SJCRH30 (cell line): ENCODE results near the gene POFUT2. TPM values are rescaled to one million over a fixed set of nuclear protein-coding genes. Genes with fewer than 3 reads are reported as not detected.
A peak's percentile ranks its signal among the peaks of the same experiment; 100 is the strongest.

Experiments used
- DNase-seq, 2 experiments: peaks; one replicate each; pipeline ENCODE4 v3.0.0-alpha.2; 2015 to 2020
- H3K27ac ChIP-seq: fragments of 250-450 bp; sonication (Bioruptor Pico); 2 replicates; pipeline ENCODE4 v1.5.1; 2020; ENCODE audit warnings: mild to moderate bottlenecking, moderate library complexity
- H3K27me3 ChIP-seq: fragments of 250-450 bp; sonication (Bioruptor Pico); 2 replicates; pipeline ENCODE4 v1.5.1; 2020; ENCODE audit warnings: mild to moderate bottlenecking, moderate library complexity
- H3K36me3 ChIP-seq: fragments of 250-450 bp; sonication (Bioruptor Pico); 2 replicates; pipeline ENCODE4 v1.5.1; 2020; ENCODE audit warnings: mild to moderate bottlenecking, moderate library complexity
- H3K4me1 ChIP-seq: fragments of 250-450 bp; sonication (Bioruptor Pico); 2 replicates; pipeline ENCODE4 v1.5.1; 2020; ENCODE audit warnings: mild to moderate bottlenecking, moderate library complexity
- H3K4me3 ChIP-seq: fragments of 250-450 bp; sonication (Bioruptor Pico); 2 replicates; pipeline ENCODE4 v1.5.1; 2020; ENCODE audit warnings: mild to moderate bottlenecking, moderate library complexity
- H3K9me3 ChIP-seq: fragments of 250-450 bp; sonication (Bioruptor Pico); replicated peaks from 2 replicates; pipeline ENCODE4 v1.5.1; 2020; ENCODE audit warnings: mild to moderate bottlenecking, moderate library complexity
- total RNA-seq: library from RNA; depleted of rRNA; stranded (reverse); fragments of >200 nt; shearing (Covaris generic); gene quantifications from 2 replicates; pipeline ENCODE4 v1.2.3, GENCODE V29; 2014

POFUT2 gene
- total RNA-seq, 1 experiment from 2014 or later: 16.5 TPM

- peaks cover 3% of the 10 kb centered on the region; the same call in 1 of the 2 replicates for H3K36me3 ChIP-seq
- H3K27ac ChIP-seq: peak overlapping the region; percentile 88
- no peaks in the 10 kb centered on the region for H3K27me3 ChIP-seq
- no peak for DNase-seq
- H3K4me1 ChIP-seq: peaks cover 54% of the 10 kb centered on the region
- peaks cover 5% of the 10 kb centered on the region; the same call in 1 of the 2 replicates for H3K9me3 ChIP-seq
- H3K4me3 ChIP-seq: no peak overlapping the region
Measured at GRCh38 chr21:45300786-45301520, 13.3 kb upstream of the POFUT2 start.

- Histone ChIP-seq H3K4me1 (peaks cover 52% of the 10 kb centered on the region), H3K4me3 (no peak overlapping the region), H3K27ac (peak overlapping the region; percentile 88), H3K9me3 (peaks cover 5% of the 10 kb centered on the region; the same call in 1 of the 2 replicates), H3K27me3 (no peaks in the 10 kb centered on the region), H3K36me3 (peaks cover 3% of the 10 kb centered on the region; the same call in 1 of the 2 replicates)
- DNase-seq: peak; percentile 60 to 71
Measured at GRCh38 chr21:45299864-45300785, 12.4 kb upstream of the POFUT2 start.

GRCh38 chr21:45299026-45299863 lies 11.6 kb upstream of the POFUT2 start:
- Histone ChIP-seq H3K9me3 (peaks cover 5% of the 10 kb centered on the region; the same call in 1 of the 2 replicates), H3K36me3 (peaks cover 3% of the 10 kb centered on the region; the same call in 1 of the 2 replicates), H3K4me3 (no peak overlapping the region), H3K4me1 (peaks cover 47% of the 10 kb centered on the region), H3K27ac (peak overlapping the region; percentile 88), H3K27me3 (no peaks in the 10 kb centered on the region)
- no peak for DNase-seq

DNA sequence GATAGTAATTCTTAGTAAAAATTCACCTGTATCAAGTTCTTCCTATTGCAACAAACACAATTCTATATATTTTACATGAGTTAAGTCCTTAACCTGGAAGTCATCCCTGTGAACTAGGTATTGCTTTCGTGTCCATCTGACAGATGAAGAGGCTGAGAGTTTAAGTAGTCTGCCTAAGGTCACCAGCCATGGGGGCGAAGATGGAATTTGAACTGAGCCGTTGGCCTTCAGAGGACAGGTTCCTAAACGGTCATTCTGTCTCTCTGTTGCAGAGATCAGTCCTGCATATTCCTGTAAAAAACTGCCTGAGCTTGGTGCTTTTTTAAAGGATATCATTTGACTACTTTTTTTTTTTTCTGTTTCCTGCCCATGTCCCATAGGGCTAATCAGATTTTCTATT lies 10.2 kb upstream of the POFUT2 start:
- Histone ChIP-seq H3K27me3 (no peaks in the 10 kb centered on the region), H3K4me3 (no peak overlapping the region), H3K4me1 (peaks cover 46% of the 10 kb centered on the region), H3K9me3 (peaks cover 5% of the 10 kb centered on the region; the same call in 1 of the 2 replicates), H3K27ac (no peak overlapping the region), H3K36me3 (peaks cover 3% of the 10 kb centered on the region; the same call in 1 of the 2 replicates)
- DNase-seq: no peak

- Histone ChIP-seq H3K4me3 (no peak overlapping the region), H3K9me3 (peaks cover 5% of the 10 kb centered on the region; the same call in 1 of the 2 replicates), H3K27me3 (no peaks in the 10 kb centered on the region), H3K27ac (no peak overlapping the region), H3K4me1 (peaks cover 47% of the 10 kb centered on the region), H3K36me3 (peaks cover 3% of the 10 kb centered on the region; the same call in 1 of the 2 replicates)
- DNase-seq: no peak
Measured at GRCh38 chr21:45297329-45297728, 9.6 kb upstream of the POFUT2 start.

DNA sequence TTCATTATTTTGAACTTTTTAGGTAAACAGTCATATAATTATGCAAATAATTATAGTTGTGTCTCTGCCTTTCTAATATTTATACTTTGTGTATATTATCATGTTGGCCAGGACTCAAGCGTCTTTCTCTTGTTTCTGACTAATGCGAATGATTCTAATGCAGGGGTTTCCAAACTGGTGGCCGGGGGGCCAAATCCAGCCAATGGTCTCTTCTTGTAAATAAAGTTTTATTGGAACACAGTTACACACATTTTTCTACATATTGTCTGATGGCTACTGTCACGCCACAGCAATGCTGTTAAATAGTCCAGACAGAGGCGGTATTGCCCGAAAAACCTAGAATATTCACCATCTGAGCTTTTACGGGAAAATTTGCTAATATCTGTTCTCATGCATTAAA lies 8.9 kb upstream of the POFUT2 start:
- H3K4me3 ChIP-seq: no peak overlapping the region
- no peak for DNase-seq
- H3K36me3 ChIP-seq: peaks cover 3% of the 10 kb centered on the region; the same call in 1 of the 2 replicates
- H3K27me3 ChIP-seq: no peaks in the 10 kb centered on the region
- no peak overlapping the region for H3K27ac ChIP-seq
- H3K4me1 ChIP-seq: peaks cover 47% of the 10 kb centered on the region
- peaks cover 5% of the 10 kb centered on the region; the same call in 1 of the 2 replicates for H3K9me3 ChIP-seq

GRCh38 chr21:45295576-45296365 lies 8.1 kb upstream of the POFUT2 start:
- no peak for DNase-seq
- Histone ChIP-seq H3K4me1 (peaks cover 38% of the 10 kb centered on the region), H3K27me3 (no peaks in the 10 kb centered on the region), H3K9me3 (peaks cover 5% of the 10 kb centered on the region; the same call in 1 of the 2 replicates), H3K27ac (peak overlapping the region; percentile 89; the same call in 1 of the 2 replicates), H3K4me3 (no peak overlapping the region), H3K36me3 (peaks cover 3% of the 10 kb centered on the region; the same call in 1 of the 2 replicates)

GRCh38 chr21:45294509-45295291 lies 7.0 kb upstream of the POFUT2 start:
- peaks cover 5% of the 10 kb centered on the region; the same call in 1 of the 2 replicates for H3K9me3 ChIP-seq
- H3K27me3 ChIP-seq: no peaks in the 10 kb centered on the region
- H3K27ac ChIP-seq: peak overlapping the region; percentile 89
- H3K4me1 ChIP-seq: peaks cover 29% of the 10 kb centered on the region
- H3K36me3 ChIP-seq: peaks cover 3% of the 10 kb centered on the region; the same call in 1 of the 2 replicates
- H3K4me3 ChIP-seq: peak overlapping the region; percentile 46
- peak; percentile 90 for DNase-seq

- Histone ChIP-seq H3K4me1 (peaks cover 25% of the 10 kb centered on the region), H3K4me3 (peak overlapping the region; percentile 46), H3K9me3 (peaks cover 5% of the 10 kb centered on the region; the same call in 1 of the 2 replicates), H3K27ac (peak overlapping the region; percentile 89), H3K27me3 (no peaks in the 10 kb centered on the region), H3K36me3 (peaks cover 3% of the 10 kb centered on the region; the same call in 1 of the 2 replicates)
- no peak for DNase-seq
Measured at GRCh38 chr21:45293726-45294401, 6.2 kb upstream of the POFUT2 start.

- peaks cover 3% of the 10 kb centered on the region; the same call in 1 of the 2 replicates for H3K36me3 ChIP-seq
- no peak overlapping the region for H3K27ac ChIP-seq
- H3K27me3 ChIP-seq: no peaks in the 10 kb centered on the region
- H3K4me1 ChIP-seq: peaks cover 25% of the 10 kb centered on the region
- no peak overlapping the region for H3K4me3 ChIP-seq
- no peak for DNase-seq
- peaks cover 5% of the 10 kb centered on the region; the same call in 1 of the 2 replicates for H3K9me3 ChIP-seq
Measured at GRCh38 chr21:45293220-45293725, 5.6 kb upstream of the POFUT2 start.

DNA sequence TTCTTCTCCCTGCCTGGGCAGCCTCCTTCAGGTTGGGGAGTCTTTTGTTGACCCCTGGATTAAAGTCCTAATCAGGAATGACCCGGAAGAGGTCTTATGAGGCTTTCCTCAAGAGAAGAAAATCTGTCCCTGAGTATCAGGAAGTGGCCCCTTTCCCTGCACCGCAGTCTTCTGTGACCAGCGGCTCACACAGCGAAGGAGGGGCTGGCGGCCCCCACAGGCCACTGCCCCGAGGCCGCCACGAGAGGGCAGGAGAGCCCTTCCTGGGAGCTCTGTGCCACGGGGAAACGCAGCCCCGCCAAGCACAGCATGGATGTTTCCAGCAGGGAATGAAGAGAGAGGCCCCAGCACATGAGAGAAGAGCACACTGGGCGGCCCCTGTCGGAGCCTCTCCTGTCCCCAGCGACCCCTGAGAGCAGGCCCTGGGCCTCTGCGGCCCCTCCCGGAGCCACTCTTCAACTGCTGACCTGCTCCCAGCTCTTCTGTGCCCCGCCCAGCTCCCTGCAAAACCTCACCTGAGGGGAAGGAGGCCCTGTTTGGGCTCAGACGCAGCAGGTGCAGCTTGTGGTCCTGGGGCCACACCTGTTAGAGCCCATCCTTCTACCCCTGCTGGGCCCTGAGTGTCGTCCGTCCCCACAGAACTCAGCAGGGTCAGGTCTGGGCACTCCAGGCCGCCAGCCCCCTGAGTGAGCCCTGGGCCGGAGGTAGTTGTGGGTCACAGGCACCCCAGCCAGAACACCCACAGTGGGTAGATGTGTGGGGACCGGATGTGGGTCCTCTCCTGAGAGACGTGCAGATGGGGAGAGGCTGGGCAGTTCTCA lies 4.9 kb upstream of the POFUT2 start:
- Histone ChIP-seq H3K27me3 (no peaks in the 10 kb centered on the region), H3K4me3 (no peak overlapping the region), H3K27ac (no peak overlapping the region), H3K9me3 (peaks cover 5% of the 10 kb centered on the region; the same call in 1 of the 2 replicates), H3K36me3 (peaks cover 3% of the 10 kb centered on the region; the same call in 1 of the 2 replicates), H3K4me1 (peaks cover 25% of the 10 kb centered on the region)
- peak; percentile 83 to 92 for DNase-seq
